NCI-H2196 treated with DMSO at 0.1 percent for 48 hours (cell line): ENCODE data around the gene IFNAR1.

ENCODE experiments used
- DNase-seq: peaks from one replicate; lab custom pipeline; 2025; ENCODE audit not compliant: unreplicated experiment; lab: John Stamatoyannopoulos, UW

Gene IFNAR1

GRCh38 chr21:33324291-33325221, at the start of gene IFNAR1:
Gene IFNAR1 (plus strand): TSS chr21:33324970. CDS start chr21:33325056, 86 bp downstream.
- DNase-seq: peak; percentile 97

- no peak for DNase-seq
Measured at GRCh38 chr21:33278721-33279120, 46.0 kb upstream of the IFNAR1 start.

GRCh38 chr21:33279330-33279820, 45.4 kb upstream of the IFNAR1 start:
- no peak for DNase-seq

- no peak for DNase-seq
Measured at GRCh38 chr21:33281096-33281652, 43.6 kb upstream of the IFNAR1 start.

GRCh38 chr21:33283203-33283602, 41.6 kb upstream of the IFNAR1 start:
- no peak for DNase-seq

- DNase-seq: no peak
Measured at GRCh38 chr21:33286076-33286475, 38.7 kb upstream of the IFNAR1 start.

- no peak for DNase-seq
Measured at GRCh38 chr21:33286600-33287456, 37.9 kb upstream of the IFNAR1 start.

GRCh38 chr21:33289199-33289819, 35.5 kb upstream of the IFNAR1 start:
- DNase-seq: no peak

GRCh38 chr21:33290441-33290840, 34.3 kb upstream of the IFNAR1 start:
- peak; percentile 48 for DNase-seq

GRCh38 chr21:33291686-33292085, 33.1 kb upstream of the IFNAR1 start:
- no peak for DNase-seq

- DNase-seq: no peak
Measured at GRCh38 chr21:33292724-33293123, 32.0 kb upstream of the IFNAR1 start.

GRCh38 chr21:33293136-33293535, 31.6 kb upstream of the IFNAR1 start:
- no peak for DNase-seq

- DNase-seq: no peak
Measured at GRCh38 chr21:33293811-33294216, 31.0 kb upstream of the IFNAR1 start.

GRCh38 chr21:33296156-33296555, 28.6 kb upstream of the IFNAR1 start:
- DNase-seq: no peak

- no peak for DNase-seq
Measured at GRCh38 chr21:33299181-33299752, 25.5 kb upstream of the IFNAR1 start.

GRCh38 chr21:33300701-33301631, 23.8 kb upstream of the IFNAR1 start:
- no peak for DNase-seq

GRCh38 chr21:33301632-33302002, 23.2 kb upstream of the IFNAR1 start:
- no peak for DNase-seq

- no peak for DNase-seq
Measured at GRCh38 chr21:33302055-33302454, 22.7 kb upstream of the IFNAR1 start.

GRCh38 chr21:33302796-33303195, 22.0 kb upstream of the IFNAR1 start:
- no peak for DNase-seq

GRCh38 chr21:33305344-33305671, 19.5 kb upstream of the IFNAR1 start:
- no peak for DNase-seq
